NT2/D1 (cell line): ENCODE data around the gene ATP6V1G2.
"Not testable (repeated sequence)": the region's sequence is repeated elsewhere in the genome, so short reads cannot be mapped to it uniquely, and the experiment has no call there.

Source experiments
- SUZ12 ChIP-seq: IDR thresholded peaks from 2 replicates; pipeline ENCODE4 v1.6.1; 2011; ENCODE audit not compliant: insufficient read length, insufficient read depth; ENCODE audit errors: extremely low read depth
- YY1 ChIP-seq: IDR thresholded peaks from 2 replicates; pipeline ENCODE4 v1.6.1; 2011; ENCODE audit not compliant: insufficient read length, insufficient read depth
- ZNF274 ChIP-seq: IDR thresholded peaks from 2 replicates; pipeline ENCODE4 v1.6.1; 2011; ENCODE audit warnings: mild to moderate bottlenecking, low read depth, low read length

GRCh38 chr6:31496826-31497225 is 49.6 kb downstream of the ATP6V1G2 start:
- not testable (repeated sequence) for TF ChIP-seq YY1, SUZ12, ZNF274
